Measurements from ENCODE around the gene LAIR1.
"Not testable (repeated sequence)": the region's sequence is repeated elsewhere in the genome, so short reads cannot be mapped to it uniquely, and the experiment has no call there.

LAIR1 gene

GRCh38 chr19:54332149-54332548, 32.6 kb downstream of the LAIR1 start:
- no peak for FAIRE-seq
- DNase-seq (ENCODE audit: insufficient read length, low spot score) = no peak
- no peak for TF ChIP-seq CTCF (IDR thresholded peaks at IDR 0.05; ENCODE audit: insufficient read depth, missing control alignments)

GRCh38 chr19:54331626-54332025, 33.1 kb downstream of the LAIR1 start:
- no peak for TF ChIP-seq CTCF (IDR thresholded peaks at IDR 0.05; ENCODE audit: insufficient read depth, missing control alignments)
- FAIRE-seq = no peak
- DNase-seq (ENCODE audit: insufficient read length, low spot score) = no peak

GRCh38 chr19:54329476-54330165, 35.1 kb downstream of the LAIR1 start:
- DNase-seq (ENCODE audit: insufficient read length, low spot score) (no peak), FAIRE-seq (no peak)
- TF ChIP-seq CTCF (IDR thresholded peaks at IDR 0.05; ENCODE audit: insufficient read depth, missing control alignments) = no peak

- FAIRE-seq; DNase-seq (ENCODE audit: insufficient read length, low spot score): not testable (repeated sequence)
These were observed 36.0 kb downstream of the LAIR1 start for GRCh38 chr19:54328781-54329180.

GRCh38 chr19:54325631-54326030, 39.1 kb downstream of the LAIR1 start:
- TF ChIP-seq CTCF (IDR thresholded peaks at IDR 0.05; ENCODE audit: insufficient read depth, missing control alignments) = no peak
- FAIRE-seq (no peak), DNase-seq (ENCODE audit: insufficient read length, low spot score) (no peak)

- no peak for DNase-seq (ENCODE audit: insufficient read length, low spot score)
- no peak for FAIRE-seq
- peak; percentile 71 for TF ChIP-seq CTCF (IDR thresholded peaks at IDR 0.05; ENCODE audit: insufficient read depth, missing control alignments)
These were observed 39.5 kb downstream of the LAIR1 start for GRCh38 chr19:54325194-54325621.

- no peak for DNase-seq (ENCODE audit: insufficient read length, low spot score)
- no peak for FAIRE-seq
These were observed 40.7 kb downstream of the LAIR1 start for GRCh38 chr19:54324071-54324470.

GRCh38 chr19:54322934-54323333, 41.8 kb downstream of the LAIR1 start:
- not testable (repeated sequence) for DNase-seq (ENCODE audit: insufficient read length, low spot score); FAIRE-seq

More at GRCh38 chr19:54324071-54324470, 40.7 kb downstream of the LAIR1 start:
- TF ChIP-seq CTCF (IDR thresholded peaks at IDR 0.05; ENCODE audit: insufficient read depth, missing control alignments) = no peak

GRCh38 chr19:54322295-54322694, 42.4 kb downstream of the LAIR1 start:
- not testable (repeated sequence) for DNase-seq (ENCODE audit: insufficient read length, low spot score)

More at GRCh38 chr19:54322295-54322694, 42.4 kb downstream of the LAIR1 start:
- FAIRE-seq = not testable (repeated sequence)
